Dedifferentiated amniotic fluid mesenchymal stem cell (primary cell): ENCODE data around the gene GSTO1.

Experiments
- DNase-seq: peaks from one replicate; pipeline ENCODE4 v3.0.0-alpha.2; 2016; ENCODE audit errors: extremely low spot score

Gene GSTO1

DNA sequence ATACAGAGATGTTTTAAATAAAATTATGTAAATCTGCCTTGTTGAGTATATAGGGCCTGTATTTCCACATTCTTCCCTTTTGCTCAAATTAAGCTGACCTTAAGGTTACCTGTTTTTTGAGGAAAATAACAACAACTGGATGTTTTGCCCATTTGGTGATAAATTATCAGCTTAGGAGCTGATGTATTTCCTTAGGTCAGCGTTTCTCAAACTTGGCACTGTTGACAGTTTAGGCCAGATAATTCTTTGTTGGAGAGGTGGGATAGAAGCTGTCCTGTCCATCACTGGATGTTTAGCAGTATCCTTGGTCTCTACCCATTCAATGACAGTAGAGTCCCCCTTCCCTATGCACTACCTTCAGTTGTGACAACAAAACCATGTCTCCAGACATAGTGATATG lies 21.5 kb downstream of the GSTO1 start:
- no peak for DNase-seq

DNA sequence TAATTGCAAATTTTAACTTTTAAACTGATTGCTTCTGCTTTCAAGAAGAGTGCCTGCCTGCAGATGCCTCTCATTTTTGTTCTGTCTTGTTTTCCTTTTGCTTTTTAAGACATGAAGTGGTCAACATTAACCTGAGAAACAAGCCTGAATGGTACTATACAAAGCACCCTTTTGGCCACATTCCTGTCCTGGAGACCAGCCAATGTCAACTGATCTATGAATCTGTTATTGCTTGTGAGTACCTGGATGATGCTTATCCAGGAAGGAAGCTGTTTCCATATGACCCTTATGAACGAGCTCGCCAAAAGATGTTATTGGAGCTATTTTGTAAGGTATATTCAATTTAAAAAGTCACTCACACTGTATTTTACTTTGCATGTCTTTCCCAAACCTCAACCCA lies 23.1 kb downstream of the GSTO1 start:
- DNase-seq, result no peak

DNA sequence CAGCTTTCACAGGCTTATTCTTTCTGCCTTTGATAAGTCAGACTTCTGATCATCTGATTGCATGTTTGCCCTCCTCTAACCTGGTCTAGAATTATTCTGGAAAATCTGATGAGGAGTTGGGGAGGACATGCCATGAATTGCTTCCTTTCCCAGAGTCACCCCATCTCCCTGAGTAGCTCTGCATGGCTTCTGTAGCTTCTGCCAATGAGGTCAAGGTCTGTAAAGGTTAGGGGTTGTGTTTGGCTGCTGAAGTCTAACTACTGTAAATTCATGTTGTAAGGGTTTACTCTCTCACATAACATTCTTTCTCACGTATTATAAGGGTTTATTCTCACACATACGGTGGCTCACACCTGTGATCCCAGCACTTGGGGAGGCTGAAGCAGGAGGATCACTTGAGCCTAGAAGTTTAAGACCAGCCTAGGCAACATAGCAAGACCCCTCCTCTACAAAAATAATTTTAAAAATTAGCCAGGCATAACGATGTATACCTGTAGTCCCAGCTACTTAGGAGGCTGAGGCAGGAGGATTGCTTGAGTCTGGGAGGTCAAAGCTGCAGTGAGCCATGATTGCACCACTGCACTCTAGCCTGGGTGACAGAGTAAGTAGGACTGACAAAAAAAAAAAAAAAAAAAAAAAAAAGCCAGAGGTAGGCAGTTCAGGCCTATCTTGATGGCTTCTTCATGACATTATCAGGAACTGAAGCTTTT lies 25.0 kb downstream of the GSTO1 start:
- DNase-seq, result no peak

DNA sequence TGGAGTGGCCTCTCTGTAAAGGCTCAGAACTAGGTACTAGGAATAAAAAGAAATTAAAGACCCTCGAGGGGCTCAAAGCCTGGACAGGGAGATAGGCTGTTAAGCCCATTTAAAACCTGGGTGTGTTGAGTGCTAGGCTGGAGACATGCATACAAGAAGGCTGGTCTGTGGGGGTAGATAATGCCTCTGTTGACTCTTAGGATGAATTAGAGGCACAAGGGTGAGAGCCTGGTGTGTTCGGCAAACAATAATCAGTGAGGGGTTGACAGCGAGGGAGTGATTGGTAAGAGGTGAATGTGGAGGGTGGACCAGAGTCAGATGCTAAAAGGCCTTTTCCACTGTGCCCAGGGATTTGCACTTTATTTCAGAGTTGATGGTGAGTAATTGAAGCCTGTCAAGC lies 27.0 kb downstream of the GSTO1 start:
- DNase-seq, result no peak

DNA sequence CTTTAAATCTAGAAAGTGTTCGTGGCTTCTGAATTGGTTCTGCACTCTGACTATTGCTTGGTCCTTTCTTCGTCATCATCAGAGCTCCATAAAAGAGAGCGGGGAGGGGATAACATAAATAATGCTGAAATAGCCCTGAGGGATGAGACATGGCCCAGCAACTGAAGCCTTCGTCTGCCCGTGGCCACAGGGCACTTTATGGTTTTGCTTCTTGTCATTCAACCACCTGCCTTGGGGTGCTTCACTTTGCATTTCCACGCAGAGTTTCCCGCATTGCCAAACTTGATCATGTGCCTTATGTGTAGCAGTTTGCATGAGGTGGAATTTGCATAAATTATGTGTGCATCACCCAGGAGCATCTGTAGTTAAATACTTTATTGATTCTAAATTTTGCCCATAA lies 30.2 kb downstream of the GSTO1 start:
- no peak for DNase-seq

DNA sequence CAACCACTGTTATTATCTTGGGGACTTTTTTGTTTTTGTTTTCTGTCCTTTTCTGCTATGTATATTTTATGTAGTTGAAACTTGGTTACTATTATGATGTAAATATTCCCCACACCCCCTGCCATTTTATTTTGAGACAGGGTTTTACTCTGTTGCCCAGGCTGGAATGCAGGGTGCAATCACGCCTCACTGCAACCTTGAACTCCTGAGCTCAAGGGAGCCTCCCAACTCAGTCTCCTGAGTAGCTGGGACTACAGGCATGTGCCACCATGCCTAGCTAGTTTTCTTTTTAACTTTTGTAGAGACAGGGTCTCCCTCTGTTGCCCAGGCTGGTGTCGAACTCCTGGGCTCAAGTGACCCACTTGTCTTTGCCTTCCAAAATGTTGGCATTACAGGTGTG lies 32.2 kb downstream of the GSTO1 start:
- no peak for DNase-seq

DNA sequence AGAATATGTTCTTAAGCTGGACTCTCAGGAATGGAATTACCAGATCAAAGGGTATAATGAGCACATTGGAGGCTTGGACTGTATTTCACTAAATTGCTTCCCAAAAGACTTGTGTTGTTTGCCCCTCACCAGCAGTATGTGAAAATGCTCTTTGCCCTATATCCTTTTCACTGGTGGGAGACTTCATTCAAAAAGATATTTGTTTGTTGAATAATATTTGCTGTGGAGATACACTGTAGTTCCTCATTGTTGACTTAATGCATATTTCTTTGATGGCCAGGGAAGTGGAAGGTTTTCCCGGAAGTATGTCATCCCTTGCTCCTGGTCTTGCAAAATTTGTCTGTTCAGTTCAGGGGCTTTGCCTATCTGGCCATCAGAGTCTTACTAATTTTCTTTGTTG lies 33.7 kb downstream of the GSTO1 start:
- DNase-seq, result no peak

DNA sequence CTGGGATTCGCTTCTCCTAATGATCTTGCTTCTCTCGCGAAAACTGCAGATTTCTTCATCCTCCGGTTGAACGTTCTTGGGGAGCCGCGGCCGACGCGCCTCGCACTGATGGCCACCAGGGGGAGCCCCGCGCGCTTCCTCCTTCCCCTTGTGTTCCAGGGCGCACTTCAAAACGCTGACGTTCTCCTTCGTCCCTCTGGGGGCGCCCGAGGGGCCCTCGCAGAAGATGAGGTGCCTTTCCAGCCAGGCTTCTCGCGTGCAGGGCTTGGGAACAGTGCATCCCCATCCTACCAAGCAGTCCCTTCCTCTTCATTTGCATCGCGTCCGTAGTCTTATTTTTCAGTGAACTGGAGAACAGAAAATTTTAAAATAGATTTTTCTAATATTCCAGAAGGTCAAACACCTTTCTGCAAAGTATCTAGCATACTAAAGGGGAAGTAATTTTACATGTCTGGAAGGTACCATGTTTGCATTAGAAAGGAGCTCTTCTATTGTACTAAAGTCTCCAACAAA lies 36.8 kb downstream of the GSTO1 start:
- peak; percentile 86 for DNase-seq

DNA sequence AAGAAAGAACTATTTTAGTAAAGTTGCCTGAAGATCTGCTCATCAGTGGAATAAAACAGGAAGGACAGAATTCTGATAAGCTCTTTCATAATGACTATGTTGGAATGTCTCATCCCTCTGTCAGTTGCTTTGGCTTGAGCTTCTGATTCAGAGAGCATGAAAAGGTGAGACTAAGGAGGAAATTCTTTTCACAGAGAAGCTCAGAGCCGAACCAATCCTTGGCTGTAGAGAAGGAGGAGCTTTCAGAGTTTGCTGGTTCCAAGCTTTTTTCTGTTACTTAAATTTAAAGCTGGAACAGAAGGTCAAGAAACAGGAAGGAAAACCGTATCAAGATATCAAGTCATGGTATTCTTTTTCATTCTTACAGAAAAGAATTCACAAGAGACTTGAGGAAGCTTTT lies 38.3 kb downstream of the GSTO1 start:
- DNase-seq, result no peak

DNA sequence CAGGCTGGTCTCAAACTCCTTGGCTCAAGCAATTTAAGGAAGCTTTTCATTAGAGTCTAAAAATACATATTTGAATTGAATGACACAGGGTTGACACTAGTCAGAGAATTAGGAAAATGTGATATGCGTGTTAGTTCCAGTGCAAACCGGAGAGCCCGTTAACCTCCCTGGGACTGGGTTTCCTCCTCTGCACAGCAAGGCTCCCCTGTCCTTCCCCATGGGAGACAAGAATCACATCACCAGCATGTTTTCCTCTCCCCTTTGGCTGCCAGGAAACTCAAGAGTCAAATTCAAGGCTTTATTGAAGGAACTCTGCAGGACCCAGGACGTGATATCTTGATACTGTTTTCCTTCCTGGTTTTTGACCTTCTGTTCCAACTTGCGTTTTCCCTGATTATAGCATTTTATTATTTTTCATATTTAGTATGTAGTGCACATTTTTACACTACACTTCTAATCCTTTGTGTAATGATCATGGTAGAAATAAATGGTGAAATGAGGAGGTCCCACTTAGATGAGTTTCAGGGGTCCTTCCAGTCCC lies 39.2 kb downstream of the GSTO1 start:
- no peak for DNase-seq

DNA sequence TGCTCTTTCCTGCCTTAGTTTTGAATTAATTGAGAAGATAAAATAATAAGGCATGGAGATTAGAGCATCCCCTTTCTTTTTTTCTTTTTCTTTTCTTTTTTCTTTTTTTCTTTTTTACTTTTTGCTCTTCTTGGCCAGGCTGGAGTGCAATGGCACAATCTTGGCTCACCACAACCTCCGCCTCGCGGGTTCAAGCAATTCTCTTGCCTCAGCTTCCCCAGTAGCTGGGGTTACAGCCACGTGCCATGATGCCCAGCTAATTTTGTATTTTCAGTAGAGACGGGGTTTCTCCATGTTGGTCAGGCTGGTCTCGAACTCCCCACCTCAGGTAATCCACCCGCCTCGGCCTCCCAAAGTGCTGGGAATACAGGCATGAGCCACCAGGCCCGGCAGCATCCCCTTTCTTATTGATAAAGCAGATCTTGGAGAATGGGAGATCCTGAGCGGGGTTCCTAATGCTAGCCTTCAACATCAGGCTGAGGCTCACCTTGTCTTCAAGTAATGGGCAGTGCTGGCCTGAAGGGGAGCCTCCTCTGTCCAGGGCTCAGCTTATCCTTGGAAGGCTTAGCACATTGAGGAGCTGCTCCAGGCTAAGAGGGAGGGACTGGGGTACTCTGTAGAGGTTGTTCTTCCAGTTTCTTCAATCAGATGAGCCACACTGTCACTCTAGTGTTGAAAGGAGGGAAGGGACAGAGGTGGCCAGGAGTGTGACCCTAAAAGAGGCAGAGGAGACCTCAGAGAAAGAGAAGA lies 42.2 kb downstream of the GSTO1 start:
- DNase-seq, result no peak

DNA sequence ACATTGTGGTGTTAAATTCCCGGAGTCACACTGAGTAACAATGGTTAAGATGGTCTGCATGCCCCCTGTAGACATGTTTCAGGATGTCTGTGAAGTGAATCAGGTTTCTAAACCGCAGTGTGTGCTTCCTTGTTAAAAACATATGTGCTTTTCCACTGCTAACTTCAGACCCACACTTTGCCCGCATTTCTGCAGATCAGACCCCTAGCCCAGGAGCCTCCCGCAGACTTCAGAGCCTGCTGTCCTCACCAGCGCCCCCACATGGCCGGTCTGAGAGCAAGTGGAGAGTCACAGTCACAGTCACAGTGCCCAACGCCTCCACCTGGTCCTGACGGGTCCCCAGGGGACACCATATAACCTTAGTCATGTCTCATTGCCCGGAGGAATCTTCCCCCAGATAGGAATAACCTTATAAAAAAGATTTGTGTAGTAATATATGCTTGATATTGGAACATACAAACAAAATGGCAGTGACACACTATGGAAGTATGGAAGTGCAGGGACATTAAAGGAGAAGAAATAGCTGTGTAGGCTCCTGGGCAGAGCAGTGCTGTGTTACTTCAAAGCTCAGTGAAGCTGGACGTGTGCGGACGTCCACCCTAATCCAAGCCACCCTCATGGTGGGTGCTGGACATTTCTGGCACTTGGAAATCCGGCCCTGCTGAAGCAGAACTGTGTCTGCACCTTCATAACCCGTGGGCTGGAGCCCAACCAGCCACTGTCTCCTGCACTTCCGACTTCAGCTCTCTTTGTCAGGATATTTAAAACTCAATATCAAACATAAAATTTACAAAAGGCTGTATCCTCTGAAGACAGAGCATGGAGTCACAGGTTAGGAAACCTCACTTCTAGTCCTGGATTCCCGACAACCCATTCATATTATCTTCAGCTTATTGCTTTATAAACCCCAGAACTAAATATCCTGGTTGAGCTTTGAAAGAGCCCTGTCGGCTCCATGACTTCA lies 43.3 kb downstream of the GSTO1 start:
- DNase-seq, result no peak

DNA sequence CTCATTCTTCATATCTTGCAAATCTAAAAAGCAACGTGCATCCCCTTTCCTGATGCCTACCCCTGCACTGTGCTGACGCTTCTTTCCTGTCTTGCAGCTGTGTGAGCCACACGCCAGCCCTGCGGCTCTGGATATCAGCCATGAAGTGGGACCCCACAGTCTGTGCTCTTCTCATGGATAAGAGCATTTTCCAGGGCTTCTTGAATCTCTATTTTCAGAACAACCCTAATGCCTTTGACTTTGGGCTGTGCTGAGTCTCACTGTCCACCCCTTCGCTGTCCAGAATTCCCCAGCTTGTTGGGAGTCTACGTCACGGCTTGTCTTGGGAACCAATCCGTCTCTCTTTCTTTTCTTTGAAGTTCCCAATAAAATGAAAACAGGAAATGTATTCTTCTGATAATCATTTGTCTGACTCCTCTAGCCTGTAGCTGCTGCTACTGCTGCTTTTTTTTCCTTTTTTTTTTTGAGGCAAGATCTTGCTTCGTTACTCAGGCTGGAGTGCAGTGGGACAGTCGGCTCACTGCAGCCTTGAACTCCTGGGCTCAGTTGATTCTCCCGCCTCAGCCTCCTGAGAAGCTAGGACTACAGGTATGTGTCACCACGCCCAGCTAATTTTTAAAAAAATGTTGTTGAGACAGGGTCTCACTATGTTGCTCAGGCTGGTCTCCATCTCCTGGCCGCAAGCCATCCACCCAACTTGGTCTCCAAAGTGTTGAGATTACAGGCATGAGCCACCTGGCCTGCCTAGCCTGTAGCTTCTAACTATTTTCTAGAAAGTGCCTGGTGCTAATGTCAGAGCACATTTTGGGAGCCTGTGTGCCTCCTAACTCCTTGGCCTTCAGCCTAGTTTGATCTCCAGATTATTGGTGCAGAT lies 44.6 kb downstream of the GSTO1 start:
- DNase-seq, result no peak

DNA sequence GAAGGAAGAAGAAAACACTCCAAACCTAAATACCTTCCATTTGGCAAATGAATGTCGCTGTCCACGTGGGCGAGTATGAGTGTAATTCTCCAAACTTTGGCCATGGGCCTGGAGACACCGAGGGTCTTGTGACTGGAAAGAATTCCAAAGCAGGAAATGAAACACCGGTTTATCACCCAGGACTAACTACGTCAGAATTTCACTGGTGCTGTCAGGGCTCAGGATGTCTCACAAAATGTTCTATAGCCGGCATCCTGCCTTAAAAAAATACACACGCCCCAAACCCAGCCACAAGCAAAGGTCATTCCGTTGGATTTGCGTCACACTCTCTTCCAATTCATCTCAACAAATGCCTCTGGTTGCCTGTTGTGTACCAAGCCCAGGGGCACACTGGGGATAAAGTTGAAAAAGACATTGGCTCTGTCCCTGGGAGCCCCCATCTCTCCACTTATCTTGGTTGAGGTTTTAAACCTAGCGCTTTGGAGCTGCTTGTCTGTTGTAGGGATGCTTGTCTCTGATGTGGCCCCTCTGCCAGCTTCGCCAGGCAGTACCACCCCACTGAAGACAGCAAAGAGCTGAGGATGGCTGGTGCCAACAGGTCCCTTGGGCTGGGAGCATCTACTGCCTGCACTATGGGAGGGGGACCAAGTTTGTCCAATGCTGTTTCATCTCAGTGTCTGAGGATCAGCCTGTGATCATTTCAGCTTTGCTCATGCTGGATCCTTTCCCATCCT lies 45.5 kb downstream of the GSTO1 start:
- peak; percentile 67 for DNase-seq

DNA sequence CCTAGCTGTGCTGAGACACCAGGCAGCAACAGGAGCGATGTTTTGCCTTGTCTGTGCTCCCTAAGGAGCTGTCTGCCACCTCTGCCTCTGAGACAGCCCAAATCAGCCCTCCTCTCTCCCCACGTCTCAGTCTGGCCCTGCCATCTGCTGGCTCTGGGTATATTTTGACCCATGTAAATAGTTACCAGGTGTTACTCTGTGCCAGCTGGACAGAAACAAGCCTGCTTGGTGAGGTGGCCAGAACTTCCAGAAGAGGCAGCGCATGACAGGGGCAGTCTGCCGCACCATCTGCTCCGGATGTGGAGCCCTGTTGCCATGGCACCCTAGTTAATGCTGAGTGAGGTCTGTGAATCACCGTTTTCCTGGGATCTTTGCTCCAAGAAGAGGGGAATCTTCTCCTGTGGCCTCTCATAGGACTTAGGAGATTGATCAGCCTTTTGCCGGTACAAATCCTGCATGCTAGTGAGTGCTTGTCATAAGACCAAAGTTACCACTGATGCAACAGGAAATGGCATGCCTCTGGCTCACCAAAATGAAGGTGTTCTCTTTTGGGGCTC lies 46.1 kb downstream of the GSTO1 start:
- DNase-seq, result peak; percentile 74

DNA sequence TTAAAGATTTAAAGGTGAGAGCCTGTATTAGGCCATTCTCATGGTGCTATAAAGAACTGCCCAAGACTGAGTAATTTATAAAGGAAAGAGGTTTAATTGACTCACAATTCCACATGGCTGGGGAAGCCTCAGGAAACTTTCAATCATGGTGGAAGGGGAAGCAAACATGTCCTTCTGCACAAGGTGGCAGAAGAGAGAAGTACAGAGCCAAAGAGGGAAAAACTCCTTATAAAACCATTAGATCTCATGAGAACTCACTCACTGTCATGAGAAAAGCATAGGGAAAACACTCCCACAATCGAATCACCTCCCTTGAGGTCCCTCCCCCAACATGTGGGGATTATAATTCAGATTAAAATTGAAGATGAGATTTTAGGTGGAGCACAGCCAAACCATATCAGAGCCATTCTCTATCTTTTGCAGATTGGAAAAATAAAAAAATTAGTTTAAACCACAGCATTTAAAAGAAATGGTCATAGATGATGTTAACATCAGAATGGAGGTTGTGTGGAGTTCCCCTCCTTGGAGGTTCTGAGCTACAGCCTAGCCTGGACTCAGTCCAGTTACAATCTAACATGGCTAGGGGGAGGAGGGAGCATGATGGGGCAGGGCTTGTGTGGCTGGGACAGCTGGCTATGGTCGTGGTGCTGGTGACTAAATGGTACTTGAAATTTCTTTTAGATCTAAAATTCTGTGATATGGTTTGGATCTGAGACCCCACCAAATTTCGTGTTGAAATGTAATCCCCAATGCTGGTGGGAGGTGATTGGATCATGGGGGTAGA lies 47.4 kb downstream of the GSTO1 start:
- DNase-seq, result no peak

DNA sequence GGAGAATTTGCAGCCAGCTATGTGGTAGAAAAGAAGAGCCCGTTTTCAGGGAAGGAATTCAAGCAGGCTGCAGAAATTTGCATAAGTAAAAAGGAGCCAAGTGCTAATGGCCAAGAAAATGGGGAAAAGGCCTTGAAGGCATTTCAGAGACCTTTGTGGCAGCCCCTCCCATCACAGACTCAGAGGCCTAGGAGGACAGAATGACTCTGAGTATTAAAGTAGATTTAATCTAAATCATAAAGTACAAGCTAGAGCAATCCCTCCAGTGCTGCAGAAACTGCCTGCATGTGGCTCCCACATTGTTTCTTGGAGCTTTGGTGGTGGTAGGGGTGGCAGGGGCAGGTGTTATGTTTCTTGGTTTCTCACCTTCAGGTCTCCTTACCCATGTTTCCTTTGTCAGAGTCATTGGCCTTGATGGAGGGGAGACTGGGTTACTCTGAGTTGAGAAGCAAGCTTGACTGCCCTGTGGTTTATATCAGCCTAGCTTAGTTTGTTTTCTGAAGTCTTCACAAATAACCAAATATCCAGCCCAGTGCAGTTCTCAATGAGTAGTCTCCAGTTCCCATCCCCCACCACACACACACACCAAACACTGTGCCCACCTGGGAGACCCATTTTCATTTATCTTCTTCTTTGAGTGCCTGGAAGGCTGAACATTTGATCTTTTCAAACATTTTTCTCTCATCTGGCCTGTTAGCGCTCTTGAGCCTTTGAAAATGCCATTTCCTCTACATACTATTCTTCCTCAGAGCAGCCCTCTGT lies 49.1 kb downstream of the GSTO1 start:
- DNase-seq, result no peak

DNA sequence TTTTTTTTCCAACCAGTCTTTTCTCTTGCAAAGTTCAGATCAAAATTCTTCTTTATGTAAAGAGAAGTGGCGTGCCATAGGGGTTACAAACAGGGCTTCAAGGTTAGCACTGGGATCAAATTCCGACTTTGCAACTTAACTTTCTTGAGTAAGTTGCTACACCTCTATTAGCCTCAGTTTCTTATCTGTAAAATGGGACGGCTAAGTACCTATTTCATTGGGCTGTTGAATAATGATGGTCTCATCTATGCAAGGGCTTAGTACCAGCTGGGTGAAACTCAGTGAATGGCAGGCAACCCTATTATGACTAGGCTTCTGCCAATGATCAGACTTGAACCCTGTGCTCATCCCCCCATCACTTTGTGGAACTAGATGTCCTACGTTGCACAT lies 49.7 kb downstream of the GSTO1 start:
- no peak for DNase-seq
